Measurements from ENCODE around the gene DHX34.

DHX34 gene

GRCh38 chr19:47377801-47378200 is 28.7 kb downstream of the DHX34 start:
- TF ChIP-seq CTCF (IDR thresholded peaks at IDR 0.05): no peak
- Histone ChIP-seq H2AFZ (no peak overlapping the region), H3K36me3 (ENCODE audit: control insufficient read depth, insufficient read depth, low read length) (no peaks in the 10 kb centered on the region), H3K4me3 (ENCODE audit: low read depth, low read length) (no peak overlapping the region), H3K27ac (no peak overlapping the region), H3K4me1 (no peaks in the 10 kb centered on the region), H3K79me2 (no peaks in the 10 kb centered on the region), H3K9ac (no peak overlapping the region), H3K4me2 (ENCODE audit: low read length) (no peak overlapping the region), H3K9me3 (ENCODE audit: control insufficient read depth, low read length) (no peaks in the 10 kb centered on the region), H3K27me3 (ENCODE audit: control insufficient read depth, insufficient read depth, low read length) (no peaks in the 10 kb centered on the region)

- Histone ChIP-seq H3K36me3 (ENCODE audit: control insufficient read depth, insufficient read depth, low read length) (no peaks in the 10 kb centered on the region), H3K4me3 (ENCODE audit: low read depth, low read length) (no peak overlapping the region), H3K27me3 (ENCODE audit: control insufficient read depth, insufficient read depth, low read length) (no peaks in the 10 kb centered on the region), H3K4me1 (no peaks in the 10 kb centered on the region), H3K9me3 (ENCODE audit: control insufficient read depth, low read length) (no peaks in the 10 kb centered on the region), H3K4me2 (ENCODE audit: low read length) (no peak overlapping the region), H3K27ac (no peak overlapping the region), H3K79me2 (no peaks in the 10 kb centered on the region), H2AFZ (no peak overlapping the region), H3K9ac (no peak overlapping the region)
- no peak for TF ChIP-seq CTCF (IDR thresholded peaks at IDR 0.05)
Observed at GRCh38 chr19:47378246-47378645, 29.1 kb downstream of the DHX34 start.

GRCh38 chr19:47379381-47379938 is 30.3 kb downstream of the DHX34 start:
- no peak overlapping the region for H3K9ac ChIP-seq
- no peaks in the 10 kb centered on the region for H3K4me1 ChIP-seq
- H3K36me3 ChIP-seq (ENCODE audit: control insufficient read depth, insufficient read depth, low read length): no peaks in the 10 kb centered on the region
- H3K79me2 ChIP-seq: no peaks in the 10 kb centered on the region
- no peaks in the 10 kb centered on the region for H3K9me3 ChIP-seq (ENCODE audit: control insufficient read depth, low read length)
- no peak overlapping the region for H3K4me3 ChIP-seq (ENCODE audit: low read depth, low read length)
- no peaks in the 10 kb centered on the region for H3K27me3 ChIP-seq (ENCODE audit: control insufficient read depth, insufficient read depth, low read length)
- H2AFZ ChIP-seq: no peak overlapping the region
- no peak for TF ChIP-seq CTCF (IDR thresholded peaks at IDR 0.05)
- no peak overlapping the region for H3K4me2 ChIP-seq (ENCODE audit: low read length)
- no peak overlapping the region for H3K27ac ChIP-seq

- Histone ChIP-seq H3K27me3 (ENCODE audit: control insufficient read depth, insufficient read depth, low read length) (no peaks in the 10 kb centered on the region), H3K4me2 (ENCODE audit: low read length) (no peak overlapping the region), H3K4me1 (no peaks in the 10 kb centered on the region), H3K79me2 (no peaks in the 10 kb centered on the region), H3K9me3 (ENCODE audit: control insufficient read depth, low read length) (no peaks in the 10 kb centered on the region), H3K9ac (no peak overlapping the region), H3K4me3 (ENCODE audit: low read depth, low read length) (no peak overlapping the region), H3K36me3 (ENCODE audit: control insufficient read depth, insufficient read depth, low read length) (no peaks in the 10 kb centered on the region), H3K27ac (no peak overlapping the region), H2AFZ (no peak overlapping the region)
- no peak for TF ChIP-seq CTCF (IDR thresholded peaks at IDR 0.05)
Observed at GRCh38 chr19:47380559-47380958, 31.4 kb downstream of the DHX34 start.

- H3K4me3 ChIP-seq (ENCODE audit: low read depth, low read length): no peak overlapping the region
- no peaks in the 10 kb centered on the region for H3K27me3 ChIP-seq (ENCODE audit: control insufficient read depth, insufficient read depth, low read length)
- H3K9ac ChIP-seq: no peak overlapping the region
- TF ChIP-seq CTCF (IDR thresholded peaks at IDR 0.05): no peak
- no peaks in the 10 kb centered on the region for H3K9me3 ChIP-seq (ENCODE audit: control insufficient read depth, low read length)
- no peaks in the 10 kb centered on the region for H3K36me3 ChIP-seq (ENCODE audit: control insufficient read depth, insufficient read depth, low read length)
- no peak overlapping the region for H2AFZ ChIP-seq
- no peak overlapping the region for H3K27ac ChIP-seq
- H3K79me2 ChIP-seq: no peaks in the 10 kb centered on the region
- H3K4me1 ChIP-seq: no peaks in the 10 kb centered on the region
- H3K4me2 ChIP-seq (ENCODE audit: low read length): no peak overlapping the region
Observed at GRCh38 chr19:47381121-47381520, 32.0 kb downstream of the DHX34 start.
